WTC11 (cell line): ENCODE measurements around the gene COL4A3. TPM values are rescaled to one million over a fixed set of nuclear protein-coding genes. Genes with fewer than 3 reads are reported as not detected.
"Not testable (repeated sequence)": the region's sequence is repeated elsewhere in the genome, so short reads cannot be mapped to it uniquely, and the experiment has no call there.

ENCODE experiments used
- ATAC-seq: fragments of 200-7000 bp; cut with Tn5 transposase; 2 replicates; pipeline ENCODE4 v1.10.0; 2021; ENCODE audit warnings: mild to moderate bottlenecking, moderate library complexity
- CTCF ChIA-PET: fragments of 300-600 bp; sonication (Branson Sonifier 250); formaldehyde crosslinking; loops from one replicate; lab custom pipeline; 2021; ENCODE audit warnings: antibody characterized with exemption; lab: Charles Lee
- POLR2A ChIA-PET: fragments of 350-600 bp; sonication (Branson Sonifier 250); formaldehyde crosslinking; loops from one replicate; lab custom pipeline; 2021; ENCODE audit warnings: antibody characterized with exemption; lab: Charles Lee
- DNase-seq: peaks from one replicate; pipeline ENCODE4 v3.0.0; 2021; ENCODE audit warnings: low spot score
- H3K27ac Mint-ChIP-seq: 2 replicates; pipeline ENCODE4 v1.8.0; 2021; ENCODE audit warnings: mixed read lengths
- H3K27me3 Mint-ChIP-seq: 2 replicates; pipeline ENCODE4 v1.8.0; 2021; ENCODE audit warnings: low read depth, mild to moderate bottlenecking, moderate library complexity, mixed read lengths
- H3K36me3 Mint-ChIP-seq: 2 replicates; pipeline ENCODE4 v1.8.0; 2021; ENCODE audit warnings: mixed read lengths
- H3K4me1 Mint-ChIP-seq: 2 replicates; pipeline ENCODE4 v1.8.0; 2022; ENCODE audit warnings: mixed read lengths
- H3K4me3 Mint-ChIP-seq: 2 replicates; pipeline ENCODE4 v1.8.0; 2021; ENCODE audit warnings: mild to moderate bottlenecking, moderate library complexity, mixed read lengths
- H3K9me3 Mint-ChIP-seq: 2 replicates; pipeline ENCODE4 v1.8.0; 2021; ENCODE audit warnings: mixed read lengths
- CREB1 ChIP-seq: sonication (generic); formaldehyde crosslinking; IDR thresholded peaks from 2 replicates; pipeline ENCODE4 v1.8.0; 2023; ENCODE audit warnings: mild to moderate bottlenecking, missing genetic modification reagents
- JUN ChIP-seq: sonication (generic); formaldehyde crosslinking; IDR thresholded peaks from 2 replicates; pipeline ENCODE4 v1.8.0; 2023; ENCODE audit warnings: mild to moderate bottlenecking, missing genetic modification reagents
- SMAD3 ChIP-seq: sonication (generic); formaldehyde crosslinking; IDR thresholded peaks from 2 replicates; pipeline ENCODE4 v1.8.0; 2022; ENCODE audit warnings: missing genetic modification reagents, mild to moderate bottlenecking, borderline replicate concordance
- TEAD1 ChIP-seq: sonication (generic); formaldehyde crosslinking; IDR thresholded peaks from 2 replicates; pipeline ENCODE4 v1.8.0; 2022; ENCODE audit warnings: mild to moderate bottlenecking, missing genetic modification reagents
- total RNA-seq: library from RNA; stranded (reverse); gene quantifications from 3 replicates; pipeline ENCODE4 v1.2.3, GENCODE V29; 2021
- TF ChIP-seq, protein P1 (sequence below): sonication (generic); formaldehyde crosslinking; IDR thresholded peaks from 2 replicates; pipeline ENCODE4 v1.8.1; 2023; ENCODE audit warnings: mild to moderate bottlenecking, moderate library complexity, missing genetic modification reagents
- TF ChIP-seq, protein P2 (sequence below): fragments of 250-450 bp; sonication (Bioruptor Pico); IDR thresholded peaks from 2 replicates; pipeline ENCODE4 v1.9.0; 2021; ENCODE audit warnings: mild to moderate bottlenecking
- TF ChIP-seq, protein P3 (sequence below): sonication (generic); formaldehyde crosslinking; IDR thresholded peaks from 2 replicates; pipeline ENCODE4 v1.8.1; 2023; ENCODE audit warnings: mild to moderate bottlenecking, missing genetic modification reagents, borderline replicate concordance
- TF ChIP-seq, protein P4 (sequence below): sonication (generic); formaldehyde crosslinking; IDR thresholded peaks from 2 replicates; pipeline ENCODE4 v1.8.1; 2022; ENCODE audit warnings: mild to moderate bottlenecking, moderate library complexity, missing genetic modification reagents
- TF ChIP-seq, protein P5 (sequence below): fragments of 250-450 bp; sonication (Bioruptor Pico); IDR thresholded peaks from 2 replicates; pipeline ENCODE4 v1.9.0; 2021; ENCODE audit warnings: moderate library complexity, mild to moderate bottlenecking, inconsistent platforms, borderline replicate concordance
- TF ChIP-seq, protein P6 (sequence below): sonication (generic); formaldehyde crosslinking; IDR thresholded peaks from 2 replicates; pipeline ENCODE4 v1.8.0; 2022; ENCODE audit warnings: missing genetic modification reagents
- TF ChIP-seq, protein P7 (sequence below): sonication (generic); formaldehyde crosslinking; IDR thresholded peaks from 2 replicates; pipeline ENCODE4 v1.8.1; 2022; ENCODE audit warnings: mild to moderate bottlenecking, missing genetic modification reagents, moderate library complexity, borderline replicate concordance
- TF ChIP-seq, protein P8 (sequence below): sonication (generic); formaldehyde crosslinking; IDR thresholded peaks from 2 replicates; pipeline ENCODE4 v1.8.1; 2023; ENCODE audit warnings: mild to moderate bottlenecking, missing genetic modification reagents, moderate library complexity
- TF ChIP-seq, protein P9 (sequence below): sonication (generic); formaldehyde crosslinking; IDR thresholded peaks from 2 replicates; pipeline ENCODE4 v1.8.0; 2022; ENCODE audit warnings: mild to moderate bottlenecking, missing genetic modification reagents
- TF ChIP-seq, protein P10 (sequence below): sonication (generic); formaldehyde crosslinking; conservative IDR thresholded peaks from 2 replicates; pipeline ENCODE4 v1.8.1; 2023; ENCODE audit warnings: mild to moderate bottlenecking, low read depth, missing genetic modification reagents, moderate library complexity

Gene COL4A3
- total RNA-seq, 1 experiment from 2014 or later, result 0.90 TPM

DNA sequence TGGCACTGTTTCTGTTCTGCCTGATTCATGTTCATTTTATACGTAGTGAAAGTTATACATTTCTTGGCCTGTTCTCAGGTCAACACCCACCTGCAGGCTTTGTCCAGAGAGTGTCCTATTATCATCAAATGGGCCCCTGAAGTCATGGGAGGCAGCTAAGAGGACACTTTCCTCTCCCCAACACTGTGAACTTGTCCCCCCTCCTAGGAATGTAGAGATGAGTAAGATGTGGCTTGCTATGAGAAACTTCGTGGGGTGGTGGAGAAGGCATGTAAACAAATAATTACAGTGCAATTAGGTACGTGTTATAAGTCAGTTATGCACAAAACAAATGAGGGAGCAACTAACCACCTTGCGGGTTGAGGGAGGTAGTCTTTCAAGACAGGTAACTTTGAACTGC lies 57.9 kb downstream of the COL4A3 start (continued):
- TF ChIP-seq, protein P1, sequence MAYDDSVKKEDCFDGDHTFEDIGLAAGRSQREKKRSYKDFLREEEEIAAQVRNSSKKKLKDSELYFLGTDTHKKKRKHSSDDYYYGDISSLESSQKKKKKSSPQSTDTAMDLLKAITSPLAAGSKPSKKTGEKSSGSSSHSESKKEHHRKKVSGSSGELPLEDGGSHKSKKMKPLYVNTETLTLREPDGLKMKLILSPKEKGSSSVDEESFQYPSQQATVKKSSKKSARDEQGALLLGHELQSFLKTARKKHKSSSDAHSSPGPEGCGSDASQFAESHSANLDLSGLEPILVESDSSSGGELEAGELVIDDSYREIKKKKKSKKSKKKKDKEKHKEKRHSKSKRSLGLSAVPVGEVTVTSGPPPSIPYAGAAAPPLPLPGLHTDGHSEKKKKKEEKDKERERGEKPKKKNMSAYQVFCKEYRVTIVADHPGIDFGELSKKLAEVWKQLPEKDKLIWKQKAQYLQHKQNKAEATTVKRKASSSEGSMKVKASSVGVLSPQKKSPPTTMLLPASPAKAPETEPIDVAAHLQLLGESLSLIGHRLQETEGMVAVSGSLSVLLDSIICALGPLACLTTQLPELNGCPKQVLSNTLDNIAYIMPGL, result no peak
- TF ChIP-seq, protein P2, sequence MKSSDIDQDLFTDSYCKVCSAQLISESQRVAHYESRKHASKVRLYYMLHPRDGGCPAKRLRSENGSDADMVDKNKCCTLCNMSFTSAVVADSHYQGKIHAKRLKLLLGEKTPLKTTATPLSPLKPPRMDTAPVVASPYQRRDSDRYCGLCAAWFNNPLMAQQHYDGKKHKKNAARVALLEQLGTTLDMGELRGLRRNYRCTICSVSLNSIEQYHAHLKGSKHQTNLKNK (CRISPR knock-in tag), result no peak
- TF ChIP-seq JUN, result no peak
- TF ChIP-seq SMAD3, result no peak
- TF ChIP-seq, protein P3, sequence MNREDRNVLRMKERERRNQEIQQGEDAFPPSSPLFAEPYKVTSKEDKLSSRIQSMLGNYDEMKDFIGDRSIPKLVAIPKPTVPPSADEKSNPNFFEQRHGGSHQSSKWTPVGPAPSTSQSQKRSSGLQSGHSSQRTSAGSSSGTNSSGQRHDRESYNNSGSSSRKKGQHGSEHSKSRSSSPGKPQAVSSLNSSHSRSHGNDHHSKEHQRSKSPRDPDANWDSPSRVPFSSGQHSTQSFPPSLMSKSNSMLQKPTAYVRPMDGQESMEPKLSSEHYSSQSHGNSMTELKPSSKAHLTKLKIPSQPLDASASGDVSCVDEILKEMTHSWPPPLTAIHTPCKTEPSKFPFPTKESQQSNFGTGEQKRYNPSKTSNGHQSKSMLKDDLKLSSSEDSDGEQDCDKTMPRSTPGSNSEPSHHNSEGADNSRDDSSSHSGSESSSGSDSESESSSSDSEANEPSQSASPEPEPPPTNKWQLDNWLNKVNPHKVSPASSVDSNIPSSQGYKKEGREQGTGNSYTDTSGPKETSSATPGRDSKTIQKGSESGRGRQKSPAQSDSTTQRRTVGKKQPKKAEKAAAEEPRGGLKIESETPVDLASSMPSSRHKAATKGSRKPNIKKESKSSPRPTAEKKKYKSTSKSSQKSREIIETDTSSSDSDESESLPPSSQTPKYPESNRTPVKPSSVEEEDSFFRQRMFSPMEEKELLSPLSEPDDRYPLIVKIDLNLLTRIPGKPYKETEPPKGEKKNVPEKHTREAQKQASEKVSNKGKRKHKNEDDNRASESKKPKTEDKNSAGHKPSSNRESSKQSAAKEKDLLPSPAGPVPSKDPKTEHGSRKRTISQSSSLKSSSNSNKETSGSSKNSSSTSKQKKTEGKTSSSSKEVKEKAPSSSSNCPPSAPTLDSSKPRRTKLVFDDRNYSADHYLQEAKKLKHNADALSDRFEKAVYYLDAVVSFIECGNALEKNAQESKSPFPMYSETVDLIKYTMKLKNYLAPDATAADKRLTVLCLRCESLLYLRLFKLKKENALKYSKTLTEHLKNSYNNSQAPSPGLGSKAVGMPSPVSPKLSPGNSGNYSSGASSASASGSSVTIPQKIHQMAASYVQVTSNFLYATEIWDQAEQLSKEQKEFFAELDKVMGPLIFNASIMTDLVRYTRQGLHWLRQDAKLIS, result no peak
- TF ChIP-seq, protein P4, sequence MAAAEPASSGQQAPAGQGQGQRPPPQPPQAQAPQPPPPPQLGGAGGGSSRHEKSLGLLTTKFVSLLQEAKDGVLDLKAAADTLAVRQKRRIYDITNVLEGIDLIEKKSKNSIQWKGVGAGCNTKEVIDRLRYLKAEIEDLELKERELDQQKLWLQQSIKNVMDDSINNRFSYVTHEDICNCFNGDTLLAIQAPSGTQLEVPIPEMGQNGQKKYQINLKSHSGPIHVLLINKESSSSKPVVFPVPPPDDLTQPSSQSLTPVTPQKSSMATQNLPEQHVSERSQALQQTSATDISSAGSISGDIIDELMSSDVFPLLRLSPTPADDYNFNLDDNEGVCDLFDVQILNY (CRISPR knock-in tag), result no peak
- TF ChIP-seq, protein P5, sequence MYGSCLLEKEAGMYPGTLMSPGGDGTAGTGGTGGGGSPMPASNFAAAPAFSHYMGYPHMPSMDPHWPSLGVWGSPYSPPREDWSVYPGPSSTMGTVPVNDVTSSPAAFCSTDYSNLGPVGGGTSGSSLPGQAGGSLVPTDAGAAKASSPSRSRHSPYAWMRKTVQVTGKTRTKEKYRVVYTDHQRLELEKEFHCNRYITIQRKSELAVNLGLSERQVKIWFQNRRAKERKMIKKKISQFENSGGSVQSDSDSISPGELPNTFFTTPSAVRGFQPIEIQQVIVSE (CRISPR knock-in tag), result no peak
- TF ChIP-seq, protein P6, sequence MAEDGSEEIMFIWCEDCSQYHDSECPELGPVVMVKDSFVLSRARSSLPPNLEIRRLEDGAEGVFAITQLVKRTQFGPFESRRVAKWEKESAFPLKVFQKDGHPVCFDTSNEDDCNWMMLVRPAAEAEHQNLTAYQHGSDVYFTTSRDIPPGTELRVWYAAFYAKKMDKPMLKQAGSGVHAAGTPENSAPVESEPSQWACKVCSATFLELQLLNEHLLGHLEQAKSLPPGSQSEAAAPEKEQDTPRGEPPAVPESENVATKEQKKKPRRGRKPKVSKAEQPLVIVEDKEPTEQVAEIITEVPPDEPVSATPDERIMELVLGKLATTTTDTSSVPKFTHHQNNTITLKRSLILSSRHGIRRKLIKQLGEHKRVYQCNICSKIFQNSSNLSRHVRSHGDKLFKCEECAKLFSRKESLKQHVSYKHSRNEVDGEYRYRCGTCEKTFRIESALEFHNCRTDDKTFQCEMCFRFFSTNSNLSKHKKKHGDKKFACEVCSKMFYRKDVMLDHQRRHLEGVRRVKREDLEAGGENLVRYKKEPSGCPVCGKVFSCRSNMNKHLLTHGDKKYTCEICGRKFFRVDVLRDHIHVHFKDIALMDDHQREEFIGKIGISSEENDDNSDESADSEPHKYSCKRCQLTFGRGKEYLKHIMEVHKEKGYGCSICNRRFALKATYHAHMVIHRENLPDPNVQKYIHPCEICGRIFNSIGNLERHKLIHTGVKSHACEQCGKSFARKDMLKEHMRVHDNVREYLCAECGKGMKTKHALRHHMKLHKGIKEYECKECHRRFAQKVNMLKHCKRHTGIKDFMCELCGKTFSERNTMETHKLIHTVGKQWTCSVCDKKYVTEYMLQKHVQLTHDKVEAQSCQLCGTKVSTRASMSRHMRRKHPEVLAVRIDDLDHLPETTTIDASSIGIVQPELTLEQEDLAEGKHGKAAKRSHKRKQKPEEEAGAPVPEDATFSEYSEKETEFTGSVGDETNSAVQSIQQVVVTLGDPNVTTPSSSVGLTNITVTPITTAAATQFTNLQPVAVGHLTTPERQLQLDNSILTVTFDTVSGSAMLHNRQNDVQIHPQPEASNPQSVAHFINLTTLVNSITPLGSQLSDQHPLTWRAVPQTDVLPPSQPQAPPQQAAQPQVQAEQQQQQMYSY (CRISPR knock-in tag), result no peak
- no peak for TF ChIP-seq CREB1 (CRISPR knock-in tag)

DNA sequence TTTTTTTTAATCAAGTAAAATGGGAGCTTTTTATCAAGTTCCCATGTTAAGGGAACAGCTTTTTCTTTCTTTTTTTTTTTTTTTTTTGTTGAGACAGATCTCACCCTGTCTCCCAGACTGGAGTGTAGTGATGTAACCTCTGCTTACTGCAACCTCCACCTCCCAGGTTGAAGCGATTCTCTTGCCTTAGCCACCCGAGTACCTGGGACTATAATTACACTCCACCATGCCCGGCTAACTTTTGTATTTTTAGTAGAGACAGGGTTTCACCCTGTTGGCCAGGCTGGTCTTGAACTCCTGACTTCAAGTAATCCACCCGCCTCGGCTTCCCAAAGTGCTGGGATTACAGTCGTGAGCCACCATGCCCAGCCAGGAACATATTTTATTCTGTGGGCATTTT lies 61.2 kb downstream of the COL4A3 start:
- H3K27me3 Mint-ChIP-seq, H3K4me1 Mint-ChIP-seq: not testable (repeated sequence)
- CTCF ChIA-PET, result interaction anchor here (4.2 kb wide), 1 partner anchor 12 kb away, joined by 29 read pairs; no protein-coding TSS in a partner anchor

DNA sequence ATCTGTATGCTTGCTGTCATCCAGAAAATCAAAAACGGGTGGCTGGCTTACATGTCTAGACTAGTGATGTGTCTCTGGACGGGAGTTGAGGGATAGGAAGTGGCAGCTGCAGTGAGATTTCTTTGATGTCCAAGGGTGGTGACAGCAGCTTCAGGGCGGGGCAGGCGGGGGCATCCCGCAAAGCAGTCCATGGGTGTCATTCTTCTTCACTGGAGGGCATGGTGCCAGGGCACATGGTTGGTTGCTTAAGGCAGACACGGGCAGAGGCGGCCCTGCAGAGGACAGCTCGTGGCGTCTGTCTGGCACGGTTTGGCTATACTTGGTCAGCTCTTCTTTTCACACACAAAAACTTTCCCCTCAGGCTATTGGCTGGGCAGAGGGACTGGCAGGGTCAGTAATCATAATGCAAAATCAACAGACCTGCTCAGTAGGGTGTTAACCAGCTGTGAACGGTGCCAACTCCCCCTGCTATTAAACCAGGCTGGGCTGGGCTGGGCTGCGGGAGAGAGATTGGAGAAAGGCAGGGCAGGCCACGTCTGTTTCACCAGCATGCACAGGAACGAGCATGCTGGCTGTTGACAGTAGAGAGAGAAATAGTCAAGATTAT lies 63.7 kb downstream of the COL4A3 start:
- ATAC-seq, result no peak
- no peak for DNase-seq
- Mint-ChIP-seq H3K9me3 (peaks cover 7% of the 10 kb centered on the region), H3K36me3 (no peaks in the 10 kb centered on the region), H3K4me1 (no peaks in the 10 kb centered on the region; the same call in 1 of the 2 replicates), H3K27me3 (no peaks in the 10 kb centered on the region), H3K27ac (no peak overlapping the region; the same call in 1 of the 2 replicates), H3K4me3 (no peak overlapping the region)
- POLR2A ChIA-PET, result no interaction called here
- CTCF ChIA-PET, result interaction anchor here (1.7 kb wide), 1 partner anchor 10 kb away, joined by 11 read pairs; no protein-coding TSS in a partner anchor
- TF ChIP-seq TEAD1, result no peak
- TF ChIP-seq, protein P7, sequence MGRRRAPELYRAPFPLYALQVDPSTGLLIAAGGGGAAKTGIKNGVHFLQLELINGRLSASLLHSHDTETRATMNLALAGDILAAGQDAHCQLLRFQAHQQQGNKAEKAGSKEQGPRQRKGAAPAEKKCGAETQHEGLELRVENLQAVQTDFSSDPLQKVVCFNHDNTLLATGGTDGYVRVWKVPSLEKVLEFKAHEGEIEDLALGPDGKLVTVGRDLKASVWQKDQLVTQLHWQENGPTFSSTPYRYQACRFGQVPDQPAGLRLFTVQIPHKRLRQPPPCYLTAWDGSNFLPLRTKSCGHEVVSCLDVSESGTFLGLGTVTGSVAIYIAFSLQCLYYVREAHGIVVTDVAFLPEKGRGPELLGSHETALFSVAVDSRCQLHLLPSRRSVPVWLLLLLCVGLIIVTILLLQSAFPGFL, result no peak
- TF ChIP-seq, protein P8, sequence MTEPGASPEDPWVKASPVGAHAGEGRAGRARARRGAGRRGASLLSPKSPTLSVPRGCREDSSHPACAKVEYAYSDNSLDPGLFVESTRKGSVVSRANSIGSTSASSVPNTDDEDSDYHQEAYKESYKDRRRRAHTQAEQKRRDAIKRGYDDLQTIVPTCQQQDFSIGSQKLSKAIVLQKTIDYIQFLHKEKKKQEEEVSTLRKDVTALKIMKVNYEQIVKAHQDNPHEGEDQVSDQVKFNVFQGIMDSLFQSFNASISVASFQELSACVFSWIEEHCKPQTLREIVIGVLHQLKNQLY, result no peak
- TF ChIP-seq, protein P9, sequence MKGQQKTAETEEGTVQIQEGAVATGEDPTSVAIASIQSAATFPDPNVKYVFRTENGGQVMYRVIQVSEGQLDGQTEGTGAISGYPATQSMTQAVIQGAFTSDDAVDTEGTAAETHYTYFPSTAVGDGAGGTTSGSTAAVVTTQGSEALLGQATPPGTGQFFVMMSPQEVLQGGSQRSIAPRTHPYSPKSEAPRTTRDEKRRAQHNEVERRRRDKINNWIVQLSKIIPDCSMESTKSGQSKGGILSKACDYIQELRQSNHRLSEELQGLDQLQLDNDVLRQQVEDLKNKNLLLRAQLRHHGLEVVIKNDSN, result no peak
- TF ChIP-seq, protein P10, sequence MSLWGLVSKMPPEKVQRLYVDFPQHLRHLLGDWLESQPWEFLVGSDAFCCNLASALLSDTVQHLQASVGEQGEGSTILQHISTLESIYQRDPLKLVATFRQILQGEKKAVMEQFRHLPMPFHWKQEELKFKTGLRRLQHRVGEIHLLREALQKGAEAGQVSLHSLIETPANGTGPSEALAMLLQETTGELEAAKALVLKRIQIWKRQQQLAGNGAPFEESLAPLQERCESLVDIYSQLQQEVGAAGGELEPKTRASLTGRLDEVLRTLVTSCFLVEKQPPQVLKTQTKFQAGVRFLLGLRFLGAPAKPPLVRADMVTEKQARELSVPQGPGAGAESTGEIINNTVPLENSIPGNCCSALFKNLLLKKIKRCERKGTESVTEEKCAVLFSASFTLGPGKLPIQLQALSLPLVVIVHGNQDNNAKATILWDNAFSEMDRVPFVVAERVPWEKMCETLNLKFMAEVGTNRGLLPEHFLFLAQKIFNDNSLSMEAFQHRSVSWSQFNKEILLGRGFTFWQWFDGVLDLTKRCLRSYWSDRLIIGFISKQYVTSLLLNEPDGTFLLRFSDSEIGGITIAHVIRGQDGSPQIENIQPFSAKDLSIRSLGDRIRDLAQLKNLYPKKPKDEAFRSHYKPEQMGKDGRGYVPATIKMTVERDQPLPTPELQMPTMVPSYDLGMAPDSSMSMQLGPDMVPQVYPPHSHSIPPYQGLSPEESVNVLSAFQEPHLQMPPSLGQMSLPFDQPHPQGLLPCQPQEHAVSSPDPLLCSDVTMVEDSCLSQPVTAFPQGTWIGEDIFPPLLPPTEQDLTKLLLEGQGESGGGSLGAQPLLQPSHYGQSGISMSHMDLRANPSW, result no peak

More for the DNA sequence above, 61.2 kb downstream of the COL4A3 start:
- DNase-seq, POLR2A ChIA-PET, H3K4me3 Mint-ChIP-seq, H3K27ac Mint-ChIP-seq, ATAC-seq, H3K36me3 Mint-ChIP-seq, H3K9me3 Mint-ChIP-seq: not testable (repeated sequence)
